GM12874 (cell line): ENCODE results near the gene SLC25A45.

Experiments used
- CTCF ChIP-seq: IDR thresholded peaks from 2 replicates; pipeline ENCODE4 v1.5.1; 2011; ENCODE audit warnings: low read depth, mild to moderate bottlenecking, control low read depth, low read length, moderate library complexity; ENCODE audit not compliant: insufficient read depth

The SLC25A45 gene

GRCh38 chr11:65384301-65384889, 1.9 kb upstream of the SLC25A45 start:
- no peak for TF ChIP-seq CTCF

- no peak for TF ChIP-seq CTCF
These were observed 1.3 kb upstream of the SLC25A45 start for GRCh38 chr11:65383778-65384177.

DNA sequence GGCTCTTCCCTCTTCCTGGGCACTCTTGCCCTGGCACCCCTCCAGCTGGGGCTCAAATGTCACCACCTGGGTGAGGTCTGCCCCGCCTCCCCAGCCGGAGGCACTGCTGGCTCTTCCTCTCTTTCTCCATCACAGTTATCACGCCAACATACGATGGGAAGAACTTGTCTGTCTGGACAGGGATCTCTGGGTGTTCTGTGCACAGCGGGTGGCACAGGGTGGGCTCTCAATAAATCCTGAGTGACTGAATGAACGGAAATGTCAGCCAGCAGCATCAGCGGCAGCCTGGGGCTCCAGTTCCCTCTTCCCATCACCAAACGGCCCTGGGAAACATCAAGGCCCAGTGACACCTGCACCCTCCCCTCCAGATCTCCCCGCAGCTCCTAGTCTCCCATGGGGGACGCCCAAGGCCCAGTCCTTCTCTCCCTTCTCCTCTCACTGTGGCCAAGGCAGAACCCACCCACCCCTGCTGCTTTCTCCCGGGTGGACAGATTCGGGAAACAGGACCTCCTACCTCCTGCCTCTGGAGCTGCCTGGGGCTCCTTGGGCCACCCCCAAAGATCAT, 440 bp upstream of the SLC25A45 start:
- TF ChIP-seq CTCF = no peak

- TF ChIP-seq CTCF = no peak
These were observed 772 bp downstream of the SLC25A45 start for GRCh38 chr11:65381716-65382032.

- no peak for TF ChIP-seq CTCF
These were observed 1.9 kb downstream of the SLC25A45 start for GRCh38 chr11:65380460-65381119.

DNA sequence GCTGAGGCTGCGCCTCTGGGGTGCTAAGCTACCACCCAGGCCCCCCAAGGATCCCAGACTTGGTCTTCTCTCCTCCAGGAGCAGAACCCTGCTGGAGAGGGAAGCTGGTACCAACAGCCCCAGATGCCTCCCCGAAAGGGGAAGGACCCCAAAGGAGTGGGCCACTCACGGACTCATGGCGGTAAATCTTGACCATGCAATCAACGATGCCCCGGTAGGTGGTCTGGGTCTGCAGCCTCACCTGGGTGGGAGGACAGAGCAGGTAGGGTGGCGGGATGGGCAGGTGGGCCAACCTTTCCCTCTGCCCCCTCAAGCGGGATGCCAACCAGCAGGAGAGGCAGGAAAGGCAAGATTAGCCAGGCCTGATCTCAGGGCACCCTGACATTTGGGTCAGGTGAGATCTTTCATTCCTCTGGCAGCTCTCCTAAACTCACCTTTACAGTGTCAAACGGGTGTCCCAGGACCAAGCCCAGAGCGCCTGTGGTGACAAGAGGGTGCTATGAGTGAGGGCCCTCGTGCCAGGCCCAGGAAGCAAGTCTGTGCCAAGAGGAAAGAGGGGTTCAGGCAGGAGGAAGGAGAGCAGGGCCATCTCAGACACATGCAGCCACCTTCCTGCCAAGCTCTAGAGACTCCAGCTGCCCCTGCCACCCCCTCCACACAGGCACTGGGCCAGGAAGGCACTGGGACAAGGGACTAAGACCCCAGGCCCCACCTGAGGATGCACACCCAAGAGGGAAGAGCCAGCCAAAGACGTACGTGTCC, 2.6 kb downstream of the SLC25A45 start:
- no peak for TF ChIP-seq CTCF

GRCh38 chr11:65378928-65379638, 3.4 kb downstream of the SLC25A45 start:
- TF ChIP-seq CTCF = no peak
